Stomach (tissue), 4 donors: ENCODE measurements around the gene GBX1.

ENCODE experiments used
- EP300 ChIP-seq: sonication (generic); formaldehyde crosslinking; IDR thresholded peaks from one replicate; pipeline ENCODE4 v1.6.1; 2017; ENCODE audit warnings: antibody characterized with exemption
- POLR2A ChIP-seq, 4 donors: fragments of 450-650 bp; IDR thresholded peaks; one replicate each; pipeline ENCODE4 v1.6.1; 2016; ENCODE audit warnings: antibody characterized with exemption in 4 of 4, control low read depth in 2 of 4, mild to moderate bottlenecking in 1 of 4, moderate library complexity in 1 of 4
- POLR2AphosphoS5 ChIP-seq, 3 donors: sonication (generic); formaldehyde crosslinking; IDR thresholded peaks; one replicate each; pipeline ENCODE4 v1.6.1; 2016; ENCODE audit warnings: antibody characterized with exemption in 3 of 3
- TF ChIP-seq, protein P1 (sequence below), 7 experiments: fragments of 450-650 bp in 4 of 7; fragments of 200-600 bp in 3 of 7; sonication (generic) in 3 of 7; IDR thresholded peaks; one replicate each; pipeline ENCODE4 v1.5.1; 2016 to 2019; ENCODE audit warnings: antibody characterized with exemption in 7 of 7, control low read depth in 2 of 7, mild to moderate bottlenecking in 1 of 7

GRCh38 chr7:151189038-151189437 is 21.5 kb upstream of the GBX1 start:
- TF ChIP-seq, protein P1, sequence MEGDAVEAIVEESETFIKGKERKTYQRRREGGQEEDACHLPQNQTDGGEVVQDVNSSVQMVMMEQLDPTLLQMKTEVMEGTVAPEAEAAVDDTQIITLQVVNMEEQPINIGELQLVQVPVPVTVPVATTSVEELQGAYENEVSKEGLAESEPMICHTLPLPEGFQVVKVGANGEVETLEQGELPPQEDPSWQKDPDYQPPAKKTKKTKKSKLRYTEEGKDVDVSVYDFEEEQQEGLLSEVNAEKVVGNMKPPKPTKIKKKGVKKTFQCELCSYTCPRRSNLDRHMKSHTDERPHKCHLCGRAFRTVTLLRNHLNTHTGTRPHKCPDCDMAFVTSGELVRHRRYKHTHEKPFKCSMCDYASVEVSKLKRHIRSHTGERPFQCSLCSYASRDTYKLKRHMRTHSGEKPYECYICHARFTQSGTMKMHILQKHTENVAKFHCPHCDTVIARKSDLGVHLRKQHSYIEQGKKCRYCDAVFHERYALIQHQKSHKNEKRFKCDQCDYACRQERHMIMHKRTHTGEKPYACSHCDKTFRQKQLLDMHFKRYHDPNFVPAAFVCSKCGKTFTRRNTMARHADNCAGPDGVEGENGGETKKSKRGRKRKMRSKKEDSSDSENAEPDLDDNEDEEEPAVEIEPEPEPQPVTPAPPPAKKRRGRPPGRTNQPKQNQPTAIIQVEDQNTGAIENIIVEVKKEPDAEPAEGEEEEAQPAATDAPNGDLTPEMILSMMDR (IDR thresholded peaks at IDR 0.05) = no peak
- TF ChIP-seq POLR2AphosphoS5 (IDR thresholded peaks at IDR 0.05) (no peak), POLR2A (IDR thresholded peaks at IDR 0.05) (no peak), EP300 (no peak)
